GM18511 (cell line): ENCODE data around the gene UPF1.
"Not testable (repeated sequence)": the region's sequence is repeated elsewhere in the genome, so short reads cannot be mapped to it uniquely, and the experiment has no call there.

ENCODE experiments used
- ATAC-seq: cut with Tn5 transposase; IDR thresholded peaks from one replicate; pipeline ENCODE4 v1.9.1; 2021; ENCODE audit warnings: mild to moderate bottlenecking, moderate library complexity; ENCODE audit not compliant: unreplicated experiment

Gene UPF1

DNA sequence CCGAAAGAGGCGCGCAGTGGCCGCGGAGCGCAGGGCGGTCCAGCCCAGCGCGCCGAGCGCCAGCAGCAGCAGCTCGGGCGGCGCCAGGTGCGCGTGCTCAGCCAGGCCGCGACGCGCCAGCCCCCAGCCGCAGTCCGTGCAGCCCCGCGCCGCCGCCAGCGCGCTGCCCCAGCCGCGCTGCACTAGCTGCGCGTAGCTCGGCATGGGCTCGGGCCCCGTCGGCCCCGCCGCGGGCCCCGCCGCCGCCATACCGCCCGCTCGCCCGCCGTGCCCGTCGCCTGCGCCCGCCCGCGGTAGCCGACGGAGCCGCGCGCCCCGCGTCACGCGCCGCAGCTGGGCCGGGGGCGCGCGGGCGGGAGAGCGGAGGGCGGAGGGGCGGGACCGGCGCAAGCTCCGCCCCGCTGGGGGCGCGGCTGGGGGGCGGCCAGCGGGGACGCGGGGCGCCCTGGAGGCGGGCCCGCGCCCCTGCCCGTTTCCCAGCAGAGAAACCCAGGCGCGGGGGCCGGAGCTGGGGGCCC is 64.1 kb downstream of the UPF1 start, which contains the start of gene CERS1:
Gene CERS1, minus strand, starts transcription at position 335 of the 518 bp plus-strand sequence. Its CDS starts 86 bp downstream, at position 249.
- ATAC-seq, result no peak

DNA sequence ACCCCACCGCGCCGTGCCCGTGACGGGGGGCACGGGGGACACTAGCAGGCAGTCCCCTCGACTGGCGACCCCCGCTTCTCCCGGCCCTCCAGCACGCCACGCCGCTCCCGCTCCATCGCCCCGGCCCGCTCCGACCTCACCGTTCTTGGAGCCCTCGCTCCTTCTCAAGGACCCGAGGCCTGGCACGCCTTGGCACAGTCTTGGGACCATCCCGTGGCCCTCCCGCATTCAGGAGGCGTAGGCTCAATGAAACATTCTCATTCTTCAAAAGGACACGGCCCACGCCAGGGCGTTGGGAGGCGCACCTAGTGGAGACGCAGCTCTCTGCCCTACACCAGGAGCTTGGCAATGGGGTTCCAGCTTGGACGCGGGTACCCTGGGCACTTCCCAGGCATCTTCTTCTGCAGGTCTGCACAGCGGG is 64.7 kb downstream of the UPF1 start:
- ATAC-seq, result no peak

DNA sequence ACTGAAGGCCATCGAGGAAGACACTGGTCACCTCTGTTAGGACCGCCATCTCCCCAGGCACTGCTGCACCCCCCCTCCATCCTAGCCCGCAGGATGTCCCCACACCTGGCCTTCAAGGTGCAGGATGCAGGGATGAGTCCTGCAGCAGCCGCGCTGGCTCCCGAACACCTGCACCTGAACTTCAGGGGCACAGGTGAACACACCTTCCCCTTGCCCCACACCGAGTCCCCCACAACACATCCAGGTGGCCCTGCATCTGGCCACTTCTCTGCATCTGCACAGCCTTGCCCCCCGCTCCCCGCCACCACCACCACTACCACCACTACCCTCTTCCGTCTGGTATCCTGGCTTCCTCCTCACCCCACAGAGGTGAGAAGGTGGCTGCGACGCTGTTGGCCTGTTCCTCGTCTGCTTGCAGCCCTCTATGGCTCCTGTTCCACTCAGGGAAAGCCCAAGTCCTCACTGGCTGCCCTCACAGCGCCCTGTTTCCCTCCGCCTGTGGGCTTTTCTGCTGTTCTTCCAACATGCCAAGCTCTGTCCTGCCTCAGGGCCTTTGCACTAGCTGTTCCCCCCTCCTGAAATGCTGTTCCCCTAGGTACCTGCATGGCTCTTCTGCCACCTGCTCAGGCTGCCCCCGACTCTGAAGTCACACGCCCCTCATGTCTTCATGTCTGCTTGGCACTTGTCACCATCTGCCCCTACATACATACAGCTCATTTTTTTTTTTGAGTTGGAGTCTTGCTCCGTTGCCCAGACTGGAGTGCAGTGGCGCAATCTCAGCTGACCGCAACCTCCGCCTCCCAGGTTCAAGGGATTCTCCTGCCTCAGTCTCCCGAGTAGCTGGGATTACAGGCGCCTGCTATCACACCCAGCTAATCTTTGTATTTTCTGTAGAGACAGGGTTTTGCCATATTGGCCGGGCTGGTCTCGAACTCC is 65.6 kb downstream of the UPF1 start:
- no peak for ATAC-seq

DNA sequence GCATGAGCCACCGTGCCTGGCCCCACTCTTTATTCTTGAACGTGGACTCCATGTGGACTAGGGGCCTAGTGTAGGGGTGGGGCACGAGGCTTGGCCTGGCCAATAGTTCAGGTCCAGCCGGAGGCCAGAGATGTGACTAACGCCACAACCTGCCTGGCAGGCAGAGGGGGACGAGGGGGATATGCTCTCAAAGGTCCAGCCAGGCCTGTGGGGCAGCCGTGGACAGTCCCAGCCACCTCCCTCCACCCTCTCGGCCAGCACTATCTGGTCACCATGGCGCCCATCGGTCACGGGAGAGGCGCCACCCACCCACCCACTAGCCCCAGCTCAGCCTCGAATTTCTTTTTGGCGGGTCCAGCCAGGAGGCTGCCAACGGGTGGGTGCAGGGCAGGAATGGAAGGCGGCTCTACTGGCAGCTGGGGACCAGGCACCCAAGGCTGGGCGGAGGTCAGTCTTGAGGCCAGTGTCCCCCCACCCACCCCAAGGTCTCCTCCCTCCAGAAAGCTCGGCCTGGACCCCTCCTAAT is 66.4 kb downstream of the UPF1 start:
- no peak for ATAC-seq

DNA sequence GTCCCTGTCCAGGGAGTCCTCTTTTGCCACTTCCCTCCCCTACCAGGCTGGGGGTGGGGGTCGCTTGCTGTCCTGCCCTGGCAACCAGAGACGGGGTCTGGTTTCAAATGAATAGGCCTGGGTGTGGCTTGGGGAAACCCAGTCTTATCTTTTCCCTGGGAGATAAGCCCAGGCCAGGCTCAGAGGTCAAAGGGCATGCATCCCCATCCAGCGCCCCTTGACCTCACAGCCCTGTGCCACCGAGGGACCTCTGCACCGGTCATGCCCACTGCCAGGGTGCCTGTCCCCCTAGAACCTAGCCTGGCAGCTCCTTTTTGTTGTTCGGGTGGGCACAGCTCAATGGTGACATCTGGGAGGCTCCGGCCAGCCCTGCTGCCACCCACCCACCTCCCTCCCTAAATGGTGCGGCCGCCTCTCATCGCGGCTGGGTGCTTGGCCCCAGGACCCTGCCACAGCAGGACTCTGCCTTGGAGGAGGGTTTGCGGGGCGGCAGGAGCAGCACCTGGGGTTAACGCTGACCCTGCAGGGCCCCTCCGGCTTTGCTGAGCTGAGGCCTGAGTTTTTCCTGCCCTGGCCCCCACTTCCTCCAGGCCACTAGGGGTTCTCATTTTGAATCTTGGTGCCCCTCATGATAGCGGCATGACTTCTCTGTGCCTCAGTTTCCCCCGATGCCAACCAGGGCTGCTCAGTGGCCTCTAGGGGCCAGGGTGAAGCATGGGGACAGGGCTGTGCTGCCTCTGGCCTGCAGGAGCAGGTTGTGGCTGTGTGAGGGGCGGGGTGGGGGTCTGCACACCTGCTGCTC is 67.0 kb downstream of the UPF1 start:
- no peak for ATAC-seq

DNA sequence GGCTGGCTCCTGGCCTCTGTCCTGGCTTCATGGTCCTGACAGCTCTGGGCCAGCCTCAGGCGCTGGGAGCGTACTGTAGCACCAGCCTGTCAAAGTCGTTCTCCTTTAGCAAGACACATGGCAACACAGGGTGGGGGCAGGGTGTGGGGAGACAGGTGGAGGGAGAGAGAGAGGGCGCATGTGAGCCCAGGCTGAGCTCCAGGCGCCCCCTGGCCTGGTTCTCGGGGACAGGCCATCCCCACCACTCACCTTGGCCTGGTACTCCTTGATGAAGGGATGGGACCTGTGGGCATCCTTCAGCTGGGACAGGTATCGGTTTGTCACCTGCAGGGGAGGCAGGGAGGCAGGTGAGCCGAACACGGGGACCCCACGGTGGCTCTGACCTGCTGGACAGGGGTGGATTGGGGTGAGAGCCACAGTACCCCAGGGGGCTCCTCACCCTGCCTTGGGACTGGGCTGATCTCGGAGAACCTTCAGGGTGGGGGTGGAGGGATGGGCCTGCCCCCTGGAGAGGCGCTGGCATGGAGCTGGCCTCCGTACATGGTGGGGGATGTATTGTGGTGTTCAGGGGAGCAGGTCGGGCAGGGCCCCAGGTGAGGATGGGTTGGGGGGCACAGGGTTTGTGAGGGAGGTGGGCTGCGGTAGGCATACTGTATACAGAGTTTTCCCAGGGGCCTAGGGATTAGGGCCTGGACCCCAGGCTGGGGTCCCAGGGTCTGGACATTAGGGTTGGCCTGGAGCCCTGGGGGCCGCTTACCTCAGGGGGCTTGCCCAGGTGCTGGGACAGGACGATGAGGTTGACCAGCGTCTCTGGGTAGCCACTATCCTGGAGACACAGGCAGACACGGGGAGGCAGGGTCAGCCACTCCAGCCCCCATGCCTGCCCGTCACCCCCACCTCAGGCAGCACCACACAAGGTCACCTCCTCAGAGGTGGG is 68.1 kb downstream of the UPF1 start:
- ATAC-seq, result no peak

DNA sequence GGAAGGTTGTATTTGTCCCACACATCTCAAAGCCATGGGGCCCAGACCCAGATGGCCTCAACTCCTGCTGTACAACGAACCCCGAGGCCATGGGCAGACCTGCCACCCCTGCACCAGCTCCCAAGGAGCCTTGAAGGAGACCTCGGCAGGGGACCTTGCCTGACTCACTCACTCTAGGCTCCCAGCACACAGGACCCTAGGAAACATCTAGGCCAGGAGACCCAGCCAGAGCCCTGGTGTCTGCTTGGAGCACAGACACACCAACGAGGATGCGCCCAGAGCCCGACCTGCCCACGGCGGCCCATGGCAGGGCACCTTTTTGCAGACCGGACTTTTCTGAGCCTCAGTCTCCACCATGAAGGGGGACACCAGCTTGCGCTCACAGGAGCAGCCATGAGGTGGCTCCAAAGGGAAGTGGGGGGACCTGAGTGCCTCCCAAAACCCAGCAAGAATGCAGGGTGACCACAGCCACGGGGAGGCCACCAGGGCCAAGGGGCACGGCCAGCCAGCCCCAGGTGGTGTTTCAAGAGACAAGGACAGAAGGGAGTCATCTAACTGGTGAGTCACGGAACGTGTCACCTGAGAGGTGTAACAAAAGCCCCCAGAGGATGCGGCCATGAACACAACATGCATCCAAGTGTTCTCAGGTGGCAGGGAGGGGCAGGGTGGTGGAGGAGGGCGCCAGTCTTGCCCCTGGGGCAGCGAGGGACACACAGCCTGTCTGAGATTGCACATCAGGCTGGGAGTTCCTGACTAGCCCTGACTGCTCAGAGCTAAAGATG is 69.1 kb downstream of the UPF1 start:
- ATAC-seq, result no peak

DNA sequence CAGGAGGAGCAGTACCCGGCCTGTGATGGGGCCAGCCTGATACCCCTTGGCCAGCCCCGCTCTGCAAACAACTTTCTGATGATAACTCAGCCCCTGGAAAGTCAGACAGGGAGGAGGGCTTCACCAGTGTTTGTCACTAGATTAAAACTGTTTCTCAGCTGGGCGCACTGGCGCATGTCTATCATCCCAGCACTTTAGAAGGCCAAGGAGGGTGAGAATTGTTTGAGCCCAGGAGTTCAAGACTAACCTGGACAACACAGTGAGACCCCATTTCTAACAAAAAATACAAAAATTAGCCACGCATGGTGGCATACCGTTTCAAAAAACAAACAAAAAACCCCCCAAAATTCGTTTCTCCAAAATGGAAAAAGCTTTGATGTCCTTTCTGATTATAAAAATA is 69.7 kb downstream of the UPF1 start:
- no peak for ATAC-seq

DNA sequence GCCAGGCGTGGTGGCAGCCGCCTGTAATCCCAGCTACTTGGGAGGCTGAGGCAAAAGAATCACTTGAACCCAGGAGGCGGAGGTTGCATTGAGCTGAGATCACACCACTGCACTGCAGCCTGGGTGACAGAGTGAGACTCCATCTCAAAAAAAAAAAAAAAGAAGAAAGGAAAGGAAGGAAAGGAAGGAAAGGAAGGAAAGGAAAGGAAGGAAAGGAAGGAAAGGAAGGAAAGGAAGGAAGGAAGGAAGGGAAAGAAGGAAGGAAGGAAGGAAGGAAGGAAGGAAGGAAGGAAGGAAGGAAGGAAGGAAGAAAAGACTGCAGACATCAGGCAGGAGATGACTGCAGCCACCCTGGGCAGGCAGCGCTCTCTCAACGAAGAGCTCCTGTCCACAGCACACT is 70.8 kb downstream of the UPF1 start:
- not testable (repeated sequence) for ATAC-seq

DNA sequence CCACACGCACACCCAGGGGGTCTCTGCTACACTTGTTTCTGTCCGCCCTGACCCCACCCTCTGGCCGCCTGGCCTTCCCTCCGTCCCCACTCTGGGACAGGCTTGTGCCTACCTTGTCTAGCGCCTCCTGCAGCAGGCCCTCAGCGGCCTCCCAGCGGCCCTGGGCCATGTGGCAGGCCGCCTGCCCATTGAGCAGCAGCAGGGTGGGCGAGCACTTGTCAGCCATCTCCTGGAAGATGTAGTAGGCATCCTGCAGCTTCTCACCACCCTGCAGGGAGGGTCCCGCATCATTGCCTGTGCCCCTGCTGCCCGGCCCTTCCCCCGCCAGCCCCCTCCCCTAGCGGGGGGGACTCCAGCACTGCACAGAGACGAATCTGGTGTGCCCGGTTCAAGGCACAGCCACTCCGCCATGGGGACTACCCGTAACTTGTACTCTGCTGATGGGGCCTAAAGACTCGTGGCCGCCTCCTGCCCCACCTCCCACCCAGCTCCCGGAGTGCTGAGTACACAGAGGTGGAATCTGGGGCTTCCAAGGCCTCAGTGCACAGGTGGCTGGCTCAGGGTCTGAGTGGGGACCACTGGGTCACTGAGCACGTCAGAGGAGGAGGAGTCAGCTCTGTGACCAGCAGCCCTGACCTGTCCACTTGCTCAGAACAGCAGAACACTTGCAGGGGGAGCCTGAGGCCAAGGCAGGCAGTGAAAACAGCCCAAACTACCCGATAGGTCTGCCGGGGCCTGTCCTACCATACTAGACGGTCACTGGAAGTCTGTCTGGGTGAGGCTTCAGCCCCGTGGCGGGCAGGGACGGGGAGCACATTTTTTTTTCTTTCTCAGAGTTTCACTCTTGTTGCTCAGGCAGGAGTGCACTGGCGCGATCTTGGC is 71.6 kb downstream of the UPF1 start:
- ATAC-seq, result no peak

DNA sequence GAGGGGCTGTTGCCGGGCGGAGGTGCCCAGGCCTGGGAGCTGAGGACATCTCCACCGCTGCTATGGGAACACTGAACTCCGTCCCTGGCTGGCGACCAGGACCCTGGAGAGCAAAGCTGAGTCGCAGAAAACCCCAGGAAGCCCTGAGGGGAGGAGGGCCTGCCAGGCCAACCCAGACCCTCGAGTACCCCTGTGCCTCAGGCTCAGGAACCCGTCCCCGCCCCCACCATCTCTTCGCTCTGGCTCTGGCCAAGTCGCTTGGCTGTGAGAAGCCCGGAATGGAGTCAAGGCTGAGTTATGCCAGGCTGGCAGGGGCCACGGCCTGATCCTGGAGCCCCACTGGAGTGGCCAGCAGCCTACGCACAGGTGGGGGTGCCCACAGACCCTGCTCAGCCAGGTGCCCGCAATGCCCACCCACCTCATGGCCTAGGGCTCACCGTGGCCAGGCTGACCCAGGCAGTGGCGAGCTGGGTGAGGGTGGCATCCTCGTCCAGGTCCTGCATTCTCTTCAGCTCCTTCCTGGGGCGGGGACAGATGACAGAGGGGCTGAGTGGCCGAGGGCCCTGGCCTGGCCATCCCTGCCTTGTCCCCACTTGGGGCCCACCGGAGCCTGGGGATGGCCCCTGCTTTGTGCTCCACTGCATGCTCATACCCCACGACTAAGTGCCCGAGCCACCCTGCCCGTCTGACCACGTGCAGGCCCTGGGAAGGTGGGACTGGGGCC is 72.7 kb downstream of the UPF1 start:
- no peak for ATAC-seq

DNA sequence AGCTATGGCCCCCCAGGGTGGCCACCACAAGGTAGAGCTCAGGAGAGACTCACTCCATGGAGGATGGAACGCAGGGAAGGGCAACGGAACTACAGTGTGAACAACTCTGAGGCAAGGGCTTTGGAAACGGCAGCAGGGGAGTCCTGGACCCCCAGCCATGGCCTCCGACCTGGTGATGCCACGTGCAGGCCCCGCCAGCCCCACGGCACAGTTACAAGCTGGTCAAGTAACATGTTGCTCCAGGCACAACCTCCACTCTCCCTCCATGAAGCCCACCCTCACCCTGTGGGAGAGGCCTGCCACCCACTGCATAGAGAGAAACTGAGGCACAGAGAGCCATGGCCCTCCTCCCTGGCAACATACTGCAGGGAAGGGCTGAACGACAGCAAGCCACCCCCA is 73.3 kb downstream of the UPF1 start:
- no peak for ATAC-seq

DNA sequence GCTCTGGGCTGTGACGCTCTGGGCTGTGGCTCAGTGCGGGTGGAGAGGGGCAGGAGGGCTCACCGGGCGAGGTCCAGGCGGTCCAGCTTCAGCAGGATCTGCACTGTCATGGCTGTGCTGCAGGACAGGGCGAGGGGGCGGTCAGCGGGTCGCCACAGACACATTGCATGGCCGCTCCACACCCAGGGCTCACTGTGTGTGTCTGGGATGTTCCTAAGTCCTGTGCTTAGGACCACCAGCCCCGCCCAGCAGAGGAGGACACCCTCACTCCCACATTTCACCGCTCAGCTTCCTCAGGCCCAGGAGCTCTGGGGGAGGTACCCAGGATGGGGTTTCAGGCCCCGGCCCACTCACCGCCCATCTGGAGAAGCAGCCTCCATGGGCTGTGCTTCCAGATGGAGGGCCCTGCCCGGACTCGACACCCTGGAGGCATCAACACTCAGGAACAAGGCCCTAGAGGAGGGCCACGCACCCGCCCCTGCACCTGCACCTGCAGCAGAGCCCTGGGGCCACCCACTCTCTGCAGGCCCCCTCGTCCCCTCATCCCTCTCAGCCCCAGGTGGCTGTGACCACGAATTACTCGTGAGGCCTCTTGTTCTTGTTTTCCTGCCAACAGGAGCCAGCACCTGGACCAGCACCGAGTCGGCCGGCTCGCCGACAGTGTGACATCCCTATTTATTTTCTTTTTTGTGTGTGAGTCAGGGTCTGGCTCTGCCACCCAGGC is 73.9 kb downstream of the UPF1 start:
- no peak for ATAC-seq

DNA sequence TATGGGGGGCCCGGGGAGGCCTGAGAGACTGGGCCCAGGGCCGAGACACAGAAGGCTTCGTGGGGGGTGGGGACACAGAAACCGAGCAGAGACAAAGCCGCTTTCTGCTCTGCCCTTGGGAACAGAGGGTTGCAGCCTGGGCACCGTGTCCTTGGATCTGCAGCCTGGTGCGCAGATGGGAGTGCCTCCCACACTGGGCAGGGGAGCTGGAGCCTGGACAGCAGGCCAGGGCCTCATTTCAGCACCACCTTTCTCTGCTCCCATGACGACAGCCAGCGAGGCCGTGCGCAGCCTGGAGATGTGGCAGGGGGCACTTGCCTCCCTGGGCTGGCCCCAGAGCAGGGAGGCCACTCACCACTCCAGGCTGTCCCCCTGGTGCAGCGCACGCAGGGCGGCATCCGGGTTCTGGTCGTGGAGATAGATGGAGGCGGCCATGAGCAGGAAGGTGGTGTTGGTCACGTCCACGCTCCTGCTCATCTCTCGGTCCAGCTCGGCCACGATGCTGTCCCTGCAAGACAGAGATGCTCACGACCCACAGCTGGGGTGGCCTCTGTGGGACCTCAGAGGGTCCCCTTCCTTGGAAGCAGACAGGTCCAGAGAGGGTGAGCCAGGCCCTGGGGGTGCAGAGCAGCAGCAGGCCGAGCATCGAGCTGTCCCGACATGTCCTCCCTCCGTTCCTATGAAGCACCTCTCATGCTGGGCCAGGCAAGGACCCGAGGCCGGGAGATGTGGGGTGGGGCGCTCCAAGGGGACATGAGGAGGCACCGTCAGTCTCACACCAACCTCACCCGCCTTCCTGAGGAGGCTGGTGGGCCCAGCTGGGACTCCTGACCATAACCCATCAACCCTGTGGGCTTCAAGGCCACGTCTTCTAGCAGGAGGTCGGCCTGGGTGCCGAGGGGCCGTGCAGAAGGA is 75.1 kb downstream of the UPF1 start:
- ATAC-seq, result no peak

DNA sequence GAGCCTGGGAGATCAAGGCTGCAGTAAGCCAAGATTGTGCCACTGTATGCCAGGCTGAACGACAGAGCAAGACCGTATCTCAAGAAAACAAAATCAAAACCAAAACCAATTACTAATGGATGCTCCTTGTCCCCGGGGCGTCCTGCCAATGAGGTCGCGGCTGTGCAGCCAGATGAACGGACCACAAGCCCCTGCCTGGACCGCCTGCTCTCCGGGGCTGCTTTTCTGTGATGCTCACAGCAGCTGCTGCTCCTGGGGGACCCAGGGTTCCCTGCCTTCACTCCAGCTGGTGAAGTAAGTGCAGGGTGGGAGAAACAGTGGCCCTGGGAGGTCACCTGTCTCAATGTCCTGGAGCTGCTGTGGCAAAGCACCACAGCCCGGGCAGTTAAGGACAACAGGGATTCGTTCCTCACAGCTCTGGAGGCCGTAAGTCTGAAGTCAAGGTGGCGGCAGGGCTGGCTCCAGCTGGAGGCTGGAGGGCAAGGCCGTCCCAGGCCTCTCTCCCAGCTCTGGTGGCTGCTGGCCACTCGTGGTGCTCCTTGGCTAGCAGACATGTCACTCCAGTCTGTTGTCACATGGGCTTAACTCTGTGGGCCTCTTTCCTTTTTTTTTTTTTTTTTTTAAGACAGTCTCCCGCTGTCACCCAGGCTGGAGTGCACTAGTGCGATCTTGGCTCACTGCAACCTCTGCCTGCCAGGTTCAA is 77.3 kb downstream of the UPF1 start:
- ATAC-seq, result no peak

DNA sequence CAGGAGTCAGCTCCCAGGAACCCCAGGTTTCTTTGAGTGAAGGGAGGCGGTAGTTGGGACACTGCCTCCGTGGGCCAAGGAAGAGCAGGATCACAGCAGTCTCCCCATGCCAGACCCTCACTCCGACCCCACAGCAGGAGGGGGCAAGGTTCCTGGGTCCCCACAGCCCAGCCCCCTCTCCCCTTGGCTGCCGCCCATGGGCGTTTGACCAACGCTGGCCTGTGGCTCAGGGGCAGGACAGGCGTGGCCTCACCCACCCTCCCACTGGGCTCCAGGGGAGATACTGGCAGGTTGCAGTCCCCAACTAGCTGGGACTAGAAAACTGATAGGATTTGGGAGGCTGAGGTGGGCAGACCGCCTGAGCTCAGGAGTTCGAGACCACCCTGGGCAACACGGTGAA is 78.3 kb downstream of the UPF1 start:
- ATAC-seq, result no peak
